ENCODE results near the gene G6PC1. TPM values are rescaled to one million over a fixed set of nuclear protein-coding genes. Genes with fewer than 3 reads are reported as not detected.
A peak's percentile ranks its signal among the peaks of the same experiment; 100 is the strongest.
"Not testable (repeated sequence)": the region's sequence is repeated elsewhere in the genome, so short reads cannot be mapped to it uniquely, and the experiment has no call there.

Gene G6PC1
- total RNA-seq, 2 donors from 2014 or later = not detected

GRCh38 chr17:42853597-42853967 lies 47.0 kb upstream of the G6PC1 start:
- Histone ChIP-seq H3K27ac (peak overlapping the region; percentile 96), H3K27me3 (replicated peaks; ENCODE audit: insufficient read depth) (no peaks in the 10 kb centered on the region), H3K36me3 (no peaks in the 10 kb centered on the region), H3K4me3 (peak overlapping the region; percentile 77), H3K4me1 (ENCODE audit: control insufficient read depth in 1 of 2, low read depth in 2 of 2) (peaks cover 8 to 62% of the 10 kb centered on the region in 2 donors), H3K9me3 (no peaks in the 10 kb centered on the region)
- no peak for TF ChIP-seq CTCF (IDR thresholded peaks at IDR 0.05)
- ATAC-seq (ENCODE audit: insufficient number of reproducible peaks, low FRiP score, low read depth) = no peak
- DNase-seq (ENCODE audit: low spot score) = no peak

GRCh38 chr17:42853968-42854790 lies 46.4 kb upstream of the G6PC1 start:
- Histone ChIP-seq H3K4me1 (ENCODE audit: control insufficient read depth in 1 of 2, low read depth in 2 of 2) (peaks cover 8 to 62% of the 10 kb centered on the region in 2 donors), H3K27ac (peak overlapping the region; percentile 96), H3K36me3 (no peaks in the 10 kb centered on the region), H3K27me3 (replicated peaks; ENCODE audit: insufficient read depth) (no peaks in the 10 kb centered on the region), H3K4me3 (peak overlapping the region; percentile 77), H3K9me3 (no peaks in the 10 kb centered on the region)
- ATAC-seq (ENCODE audit: insufficient number of reproducible peaks, low FRiP score, low read depth) = no peak
- TF ChIP-seq CTCF (IDR thresholded peaks at IDR 0.05) = no peak
- DNase-seq (ENCODE audit: low spot score) = no peak

- Histone ChIP-seq H3K36me3 (no peaks in the 10 kb centered on the region), H3K27me3 (replicated peaks; ENCODE audit: insufficient read depth) (no peaks in the 10 kb centered on the region), H3K27ac (peak overlapping the region; percentile 96), H3K4me3 (peak overlapping the region; percentile 77), H3K4me1 (ENCODE audit: control insufficient read depth in 1 of 2, low read depth in 2 of 2) (peaks cover 6 to 54% of the 10 kb centered on the region in 2 donors), H3K9me3 (no peaks in the 10 kb centered on the region)
- no peak for ATAC-seq (ENCODE audit: insufficient number of reproducible peaks, low FRiP score, low read depth)
- TF ChIP-seq CTCF (IDR thresholded peaks at IDR 0.05) = no peak
- no peak for DNase-seq (ENCODE audit: low spot score)
Observed at GRCh38 chr17:42855048-42855596, 45.5 kb upstream of the G6PC1 start.

GRCh38 chr17:42856093-42856492 lies 44.5 kb upstream of the G6PC1 start:
- peaks cover 0 to 47% of the 10 kb centered on the region in 2 donors for H3K4me1 ChIP-seq (ENCODE audit: control insufficient read depth in 1 of 2, low read depth in 2 of 2)

GRCh38 chr17:42856516-42856915 lies 44.1 kb upstream of the G6PC1 start:
- not testable (repeated sequence) for H3K27me3 ChIP-seq (replicated peaks; ENCODE audit: insufficient read depth); ATAC-seq (ENCODE audit: insufficient number of reproducible peaks, low FRiP score, low read depth); H3K9me3 ChIP-seq; H3K4me3 ChIP-seq; H3K36me3 ChIP-seq; DNase-seq (ENCODE audit: low spot score)
- peaks cover 0 to 47% of the 10 kb centered on the region in 2 donors for H3K4me1 ChIP-seq (ENCODE audit: control insufficient read depth in 1 of 2, low read depth in 2 of 2)
- H3K27ac ChIP-seq = peak overlapping the region in 1 of 2 donors; percentile 96

More at GRCh38 chr17:42856093-42856492, 44.5 kb upstream of the G6PC1 start:
- H3K27me3 ChIP-seq (replicated peaks; ENCODE audit: insufficient read depth); DNase-seq (ENCODE audit: low spot score); H3K4me3 ChIP-seq; H3K36me3 ChIP-seq; H3K9me3 ChIP-seq; ATAC-seq (ENCODE audit: insufficient number of reproducible peaks, low FRiP score, low read depth): not testable (repeated sequence)
- peak overlapping the region in 1 of 2 donors; percentile 96 for H3K27ac ChIP-seq

- DNase-seq (ENCODE audit: low spot score) (no peak), ATAC-seq (ENCODE audit: insufficient number of reproducible peaks, low FRiP score, low read depth) (no peak)
- Histone ChIP-seq H3K27ac (peak overlapping the region in 1 of 2 donors; percentile 96), H3K4me3 (no peak overlapping the region), H3K36me3 (no peaks in the 10 kb centered on the region), H3K4me1 (ENCODE audit: control insufficient read depth in 1 of 2, low read depth in 2 of 2) (peaks cover 0 to 41% of the 10 kb centered on the region in 2 donors), H3K9me3 (no peaks in the 10 kb centered on the region), H3K27me3 (replicated peaks; ENCODE audit: insufficient read depth) (no peaks in the 10 kb centered on the region)
- TF ChIP-seq CTCF (IDR thresholded peaks at IDR 0.05) = no peak
Observed at GRCh38 chr17:42857389-42857788, 43.2 kb upstream of the G6PC1 start.
